DOHH2 (cell line): ENCODE data around the gene PPFIBP1.

Experiments
- H3F3A ChIP-seq: fragments of 200-600 bp; sonication (generic), shearing (Covaris generic); 2 replicates; pipeline ENCODE4 v1.6.0; 2016; ENCODE audit warnings: antibody characterized with exemption, mild to moderate bottlenecking; ENCODE audit not compliant: control insufficient read depth, insufficient read depth
- H3K27ac ChIP-seq: fragments of 200-600 bp; sonication (generic); 2 replicates; pipeline ENCODE4 v1.5.1; 2014; ENCODE audit warnings: low read depth, mild to moderate bottlenecking, low read length, moderate library complexity
- H3K27me3 ChIP-seq: fragments of 200-600 bp; sonication (generic); 2 replicates; pipeline ENCODE4 v1.6.1; 2014; ENCODE audit warnings: mild to moderate bottlenecking, low read length, mixed read lengths; ENCODE audit not compliant: control insufficient read depth
- H3K36me3 ChIP-seq: fragments of 200-600 bp; sonication (generic); 2 replicates; pipeline ENCODE4 v1.6.1; 2014; ENCODE audit warnings: mild to moderate bottlenecking, low read length, moderate library complexity, mixed read lengths; ENCODE audit not compliant: control insufficient read depth
- H3K4me1 ChIP-seq: fragments of 200-600 bp; sonication (generic); 2 replicates; pipeline ENCODE4 v1.6.1; 2014; ENCODE audit warnings: mild to moderate bottlenecking, low read length, mixed read lengths; ENCODE audit not compliant: control insufficient read depth
- H3K4me2 ChIP-seq: fragments of 200-600 bp; sonication (generic); 2 replicates; pipeline ENCODE4 v1.6.0; 2014; ENCODE audit warnings: mild to moderate bottlenecking, low read length, moderate library complexity
- H3K4me3 ChIP-seq: fragments of 200-600 bp; sonication (generic); 2 replicates; pipeline ENCODE4 v1.5.1; 2014; ENCODE audit warnings: mild to moderate bottlenecking, low read length, mixed read lengths
- H3K79me2 ChIP-seq: fragments of 200-600 bp; sonication (generic); 2 replicates; pipeline ENCODE4 v1.6.1; 2014; ENCODE audit warnings: mild to moderate bottlenecking, low read length, mixed read lengths; ENCODE audit not compliant: control insufficient read depth
- H3K9me2 ChIP-seq: fragments of 200-600 bp; sonication (generic); replicated peaks from 2 replicates; pipeline ENCODE4 v1.6.1; 2014; ENCODE audit warnings: mild to moderate bottlenecking, low read length, mixed read lengths; ENCODE audit not compliant: control insufficient read depth
- H3K9me3 ChIP-seq: fragments of 200-600 bp; sonication (generic); 2 replicates; pipeline ENCODE4 v1.6.1; 2014; ENCODE audit warnings: antibody characterized with exemption, low read length, mixed read lengths; ENCODE audit not compliant: control insufficient read depth, insufficient read depth
- H4K20me1 ChIP-seq: fragments of 200-600 bp; sonication (generic); 2 replicates; pipeline ENCODE4 v1.6.0; 2014; ENCODE audit warnings: low read depth, mild to moderate bottlenecking, antibody characterized with exemption, low read length, moderate library complexity; ENCODE audit not compliant: control insufficient read depth, insufficient read depth
- CTCF ChIP-seq: fragments of 200-600 bp; sonication (generic); IDR thresholded peaks from one replicate; pipeline ENCODE4 v1.5.1; 2014; ENCODE audit warnings: antibody characterized with exemption, mild to moderate bottlenecking, low read depth, low read length; ENCODE audit not compliant: poor library complexity, severe bottlenecking
- EZH2phosphoT487 ChIP-seq: fragments of 200-600 bp; sonication (generic); IDR thresholded peaks from 2 replicates; pipeline ENCODE4 v1.6.1; 2017; ENCODE audit warnings: borderline replicate concordance, mild to moderate bottlenecking, antibody characterized with exemption, low read length, moderate library complexity, mixed read lengths

PPFIBP1 gene

GRCh38 chr12:27682534-27682933 lies 158.5 kb downstream of the PPFIBP1 start:
- TF ChIP-seq EZH2phosphoT487 (no peak), CTCF (no peak)

GRCh38 chr12:27685274-27685673 lies 161.3 kb downstream of the PPFIBP1 start:
- H3K9me3 ChIP-seq = no peaks in the 10 kb centered on the region
- H3K27ac ChIP-seq = no peak overlapping the region
- no peak overlapping the region for H3K4me2 ChIP-seq
- H3K4me1 ChIP-seq = no peaks in the 10 kb centered on the region
- no peaks in the 10 kb centered on the region for H4K20me1 ChIP-seq
- H3K9me2 ChIP-seq = no peaks in the 10 kb centered on the region
- no peaks in the 10 kb centered on the region for H3K27me3 ChIP-seq
- no peaks in the 10 kb centered on the region for H3K79me2 ChIP-seq
- no peak overlapping the region for H3K4me3 ChIP-seq
- TF ChIP-seq CTCF = no peak
- no peak for TF ChIP-seq EZH2phosphoT487
- no peaks in the 10 kb centered on the region for H3F3A ChIP-seq
- no peaks in the 10 kb centered on the region for H3K36me3 ChIP-seq

More at GRCh38 chr12:27682534-27682933, 158.5 kb downstream of the PPFIBP1 start:
- Histone ChIP-seq H3K9me3 (no peaks in the 10 kb centered on the region), H3K79me2 (no peaks in the 10 kb centered on the region), H3K27me3 (no peaks in the 10 kb centered on the region), H3K9me2 (no peaks in the 10 kb centered on the region), H3F3A (no peaks in the 10 kb centered on the region), H4K20me1 (no peaks in the 10 kb centered on the region), H3K36me3 (no peaks in the 10 kb centered on the region), H3K4me2 (no peak overlapping the region), H3K4me3 (no peak overlapping the region), H3K4me1 (no peaks in the 10 kb centered on the region), H3K27ac (no peak overlapping the region)

GRCh38 chr12:27686147-27686546 lies 162.1 kb downstream of the PPFIBP1 start:
- no peak overlapping the region for H3K4me2 ChIP-seq
- no peaks in the 10 kb centered on the region for H3K36me3 ChIP-seq
- no peaks in the 10 kb centered on the region for H4K20me1 ChIP-seq
- H3F3A ChIP-seq = no peaks in the 10 kb centered on the region
- no peaks in the 10 kb centered on the region for H3K9me3 ChIP-seq
- no peaks in the 10 kb centered on the region for H3K9me2 ChIP-seq
- H3K4me3 ChIP-seq = no peak overlapping the region
- no peak overlapping the region for H3K27ac ChIP-seq
- no peak for TF ChIP-seq EZH2phosphoT487
- TF ChIP-seq CTCF = no peak
- H3K79me2 ChIP-seq = no peaks in the 10 kb centered on the region
- no peaks in the 10 kb centered on the region for H3K4me1 ChIP-seq
- no peaks in the 10 kb centered on the region for H3K27me3 ChIP-seq

GRCh38 chr12:27688671-27689070 lies 164.7 kb downstream of the PPFIBP1 start:
- TF ChIP-seq EZH2phosphoT487 = no peak
- no peak for TF ChIP-seq CTCF
- H3K4me2 ChIP-seq = no peak overlapping the region
- no peaks in the 10 kb centered on the region for H3K9me3 ChIP-seq
- H3K79me2 ChIP-seq = no peaks in the 10 kb centered on the region
- no peaks in the 10 kb centered on the region for H3K4me1 ChIP-seq
- H3K4me3 ChIP-seq = no peak overlapping the region
- no peaks in the 10 kb centered on the region for H3F3A ChIP-seq
- H3K27me3 ChIP-seq = no peaks in the 10 kb centered on the region
- H3K9me2 ChIP-seq = no peaks in the 10 kb centered on the region
- no peaks in the 10 kb centered on the region for H3K36me3 ChIP-seq
- H4K20me1 ChIP-seq = no peaks in the 10 kb centered on the region
- H3K27ac ChIP-seq = no peak overlapping the region
